ENCODE data around the gene CPSF3. TPM values are rescaled to one million over a fixed set of nuclear protein-coding genes. Genes with fewer than 3 reads are reported as not detected.
A peak's percentile ranks its signal among the peaks of the same experiment; 100 is the strongest.

The CPSF3 gene
- total and polyA plus RNA-seq, 2 of the 4 experiments (the other 2 are of a cell fraction): 29.2 to 64.5 TPM

- peaks cover 7% of the 10 kb centered on the region; the same call in 1 of the 2 replicates for H3K9me1 ChIP-seq (ENCODE audit: insufficient read depth, low read length)
- H3K18ac ChIP-seq (ENCODE audit: low read depth, low read length): peak overlapping the region; percentile 100
- no peak overlapping the region for H3K23ac ChIP-seq (ENCODE audit: low read depth, low read length)
- H4K91ac ChIP-seq (ENCODE audit: insufficient read depth, low read depth, low read length): no peak overlapping the region
- H2AK9ac ChIP-seq (replicated peaks; ENCODE audit: low read depth, low read length, poor library complexity): no peak overlapping the region
- H3K9me3 ChIP-seq (ENCODE audit: control insufficient read depth, insufficient read depth, low read length): no peaks in the 10 kb centered on the region
- in situ Hi-C loops (cut with MboI; ENCODE audit: low sequenced_read_pairs) (no loop called here), dilution Hi-C loops (cut with HindIII; ENCODE audit: low sequenced_read_pairs, unreplicated experiment) (no loop called here), intact Hi-C loops (cut with micrococcal nuclease) (no loop called here)
- peak overlapping the region; percentile 100 for H2BK5ac ChIP-seq (ENCODE audit: low read depth, low read length, poor library complexity, severe bottlenecking)
- H3K4me3 ChIP-seq (ENCODE audit: insufficient read depth, low read depth, low read length): no peak overlapping the region
- ATAC-seq (ENCODE audit: low read depth) (peak; percentile 86), DNase-seq (peak; percentile 82)
- no peaks in the 10 kb centered on the region for H3K27me3 ChIP-seq (ENCODE audit: control insufficient read depth, insufficient read depth, low read length)
- H2BK20ac ChIP-seq (ENCODE audit: low read depth, low read length): peak overlapping the region; percentile 30; the same call in 1 of the 2 replicates
- H3K27ac ChIP-seq (ENCODE audit: insufficient read depth, low read length): peak overlapping the region; percentile 100; the same call in 1 of the 2 replicates
- peak overlapping the region; percentile 18; the same call in 1 of the 2 replicates for H3K4me2 ChIP-seq (ENCODE audit: low read depth, low read length)
- H3K4me1 ChIP-seq (ENCODE audit: control insufficient read depth, insufficient read depth, low read length): peaks cover 11% of the 10 kb centered on the region
- peak overlapping the region; percentile 82 to 100; a peak in 3 of 4 replicates for H4K8ac ChIP-seq (ENCODE audit: low read depth in 2 of 2, low read length in 2 of 2)
- H3K79me1 ChIP-seq (ENCODE audit: low read depth in 1 of 2, low read length in 2 of 2): peaks cover 4 to 6% of the 10 kb centered on the region in 2 experiments; a peak in 3 of 4 replicates
- no peak overlapping the region for H2BK15ac ChIP-seq (ENCODE audit: low read depth, low read length)
- ChIA-PET CTCF (interaction anchor here (0.8 kb wide), 1 partner anchor 10 kb away, joined by 3 read pairs; no protein-coding TSS in a partner anchor), POLR2A (ENCODE audit: unreplicated experiment) (no interaction called here)
- BruUV-seq (replicated peaks): no TSS peak
- H2AFZ ChIP-seq (replicated peaks; ENCODE audit: low read length, poor library complexity): no peak overlapping the region
- peaks cover 13% of the 10 kb centered on the region; the same call in 1 of the 2 replicates for H4K20me1 ChIP-seq (ENCODE audit: insufficient read depth, low read length)
- H2BK120ac ChIP-seq (ENCODE audit: low read depth, low read length): peak overlapping the region; percentile 4; the same call in 1 of the 2 replicates
- TF ChIP-seq MAZ (IDR thresholded peaks at IDR 0.05; ENCODE audit: borderline replicate concordance, low read depth, low read length): no peak
- TF ChIP-seq, protein P1, sequence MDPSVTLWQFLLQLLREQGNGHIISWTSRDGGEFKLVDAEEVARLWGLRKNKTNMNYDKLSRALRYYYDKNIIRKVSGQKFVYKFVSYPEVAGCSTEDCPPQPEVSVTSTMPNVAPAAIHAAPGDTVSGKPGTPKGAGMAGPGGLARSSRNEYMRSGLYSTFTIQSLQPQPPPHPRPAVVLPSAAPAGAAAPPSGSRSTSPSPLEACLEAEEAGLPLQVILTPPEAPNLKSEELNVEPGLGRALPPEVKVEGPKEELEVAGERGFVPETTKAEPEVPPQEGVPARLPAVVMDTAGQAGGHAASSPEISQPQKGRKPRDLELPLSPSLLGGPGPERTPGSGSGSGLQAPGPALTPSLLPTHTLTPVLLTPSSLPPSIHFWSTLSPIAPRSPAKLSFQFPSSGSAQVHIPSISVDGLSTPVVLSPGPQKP (IDR thresholded peaks at IDR 0.05; ENCODE audit: borderline replicate concordance, low read depth, low read length): no peak
- no peak for TF ChIP-seq MAFK (IDR thresholded peaks at IDR 0.05; ENCODE audit: low read depth, low read length)
- no peak for TF ChIP-seq RFX5 (IDR thresholded peaks at IDR 0.05; ENCODE audit: low read depth, low read length)
- TF ChIP-seq CEBPB (IDR thresholded peaks at IDR 0.05; ENCODE audit: low read depth, low read length): peak; percentile 87
- 0 out of 2 replicates have a peak, but pooled peaks have one; percentile 9 for TF ChIP-seq FOS (IDR thresholded peaks at IDR 0.05; ENCODE audit: low read depth, low read length)
- TF ChIP-seq USF2 (IDR thresholded peaks at IDR 0.05; ENCODE audit: low read depth, low read length): no peak
- TF ChIP-seq SMC3 (IDR thresholded peaks at IDR 0.05; ENCODE audit: low read depth, low read length): no peak
- TF ChIP-seq NFE2L2 (IDR thresholded peaks at IDR 0.05; ENCODE audit: low read depth, low read length): no peak
- H3K36me3 ChIP-seq (ENCODE audit: control insufficient read depth, insufficient read depth, low read length): peaks cover 18% of the 10 kb centered on the region
- no peak overlapping the region for H3K9ac ChIP-seq (ENCODE audit: low read depth, low read length)
- H3K14ac ChIP-seq (replicated peaks; ENCODE audit: low read depth, low read length): no peak overlapping the region
- H3K56ac ChIP-seq (ENCODE audit: extremely low read depth, insufficient read depth, low read length): no peak overlapping the region
- no CpG with 5 or more reads among the region's 1 CpG for WGBS, 2 experiments (ENCODE audit: extremely low coverage in 2 of 2, insufficient read length in 1 of 2)
- H2AK5ac ChIP-seq (ENCODE audit: low read depth, low read length): no peak overlapping the region
- H4K5ac ChIP-seq (ENCODE audit: low read depth, low read length): no peak overlapping the region
- peak overlapping the region; percentile 49; the same call in 1 of the 2 replicates for H3K4ac ChIP-seq (ENCODE audit: low read depth, low read length)
Measured at GRCh38 chr2:9440058-9440727, 16.7 kb downstream of the CPSF3 start.

Data from IMR-90 (cell line).